ACC112 (cell line): ENCODE data around the gene OBSCN.

Experiments
- H2AFZ ChIP-seq: fragments of 200-600 bp; sonication (generic); one replicate; pipeline ENCODE4 v1.6.0; 2017; ENCODE audit warnings: antibody characterized with exemption, low read length; ENCODE audit not compliant: unreplicated experiment
- H3K27ac ChIP-seq: fragments of 200-600 bp; sonication (generic); 2 replicates; pipeline ENCODE4 v1.5.1; 2014; ENCODE audit warnings: low read depth, mild to moderate bottlenecking, antibody characterized with exemption, low read length, moderate library complexity
- H3K27me3 ChIP-seq: fragments of 200-600 bp; sonication (generic); 2 replicates; pipeline ENCODE4 v1.6.1; 2014; ENCODE audit warnings: mild to moderate bottlenecking, antibody characterized with exemption, low read length, moderate library complexity, mixed read lengths; ENCODE audit not compliant: insufficient read depth
- H3K36me3 ChIP-seq: fragments of 200-600 bp; sonication (generic); 2 replicates; pipeline ENCODE4 v1.6.1; 2016; ENCODE audit warnings: mild to moderate bottlenecking, antibody characterized with exemption, low read length, moderate library complexity, mixed read lengths; ENCODE audit not compliant: insufficient read depth
- H3K4me1 ChIP-seq: fragments of 200-600 bp; sonication (generic); one replicate; pipeline ENCODE4 v1.6.1; 2016; ENCODE audit warnings: low read length, mixed read lengths; ENCODE audit not compliant: insufficient read depth, unreplicated experiment, control insufficient read depth
- H3K4me3 ChIP-seq: fragments of 200-600 bp; sonication (generic); 2 replicates; pipeline ENCODE4 v1.5.1; 2014; ENCODE audit warnings: mild to moderate bottlenecking, low read depth, low read length
- H3K79me2 ChIP-seq: fragments of 200-600 bp; sonication (generic); one replicate; pipeline ENCODE4 v1.6.0; 2016; ENCODE audit warnings: low read length; ENCODE audit not compliant: control insufficient read depth, unreplicated experiment, insufficient read depth

OBSCN gene

DNA sequence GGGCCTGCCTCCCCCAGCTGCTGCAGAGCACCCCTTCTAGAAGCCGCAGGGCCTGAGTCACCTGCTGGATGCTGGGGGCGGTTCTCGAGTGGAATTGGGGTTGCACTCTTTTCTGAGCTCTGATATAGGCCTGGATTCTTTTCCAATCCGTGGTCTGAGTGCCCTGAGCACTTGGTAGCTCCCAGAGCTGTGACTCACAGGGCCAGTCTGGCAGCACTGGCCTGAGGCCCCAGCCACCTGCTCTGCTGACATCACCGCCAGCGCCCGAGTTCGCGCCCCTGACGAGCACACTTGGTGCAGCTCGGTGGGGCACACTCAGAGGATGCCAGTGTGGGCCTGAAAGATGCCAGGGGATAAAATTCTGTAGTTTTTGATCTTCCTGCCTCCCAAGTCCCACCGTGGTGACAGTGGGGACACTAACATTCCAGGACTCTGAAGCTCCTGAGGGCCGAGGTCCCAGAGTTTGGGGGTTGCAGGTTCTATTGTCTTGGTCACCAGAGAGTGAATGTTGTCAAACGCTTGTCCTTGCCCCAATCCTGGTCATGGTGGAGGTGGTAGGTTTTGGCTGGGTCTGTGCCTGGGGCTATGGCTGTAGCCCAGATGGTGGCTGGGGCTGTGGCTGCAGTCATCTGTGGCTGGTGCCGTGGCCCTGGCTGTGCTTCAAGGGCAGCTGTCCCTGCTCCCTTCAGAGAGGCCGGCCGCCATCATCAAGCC is 74.6 kb downstream of the OBSCN start:
- Histone ChIP-seq H3K4me1 (no peaks in the 10 kb centered on the region), H2AFZ (no peak overlapping the region), H3K27me3 (no peaks in the 10 kb centered on the region), H3K79me2 (no peaks in the 10 kb centered on the region), H3K27ac (no peak overlapping the region), H3K36me3 (no peaks in the 10 kb centered on the region), H3K4me3 (no peak overlapping the region)

DNA sequence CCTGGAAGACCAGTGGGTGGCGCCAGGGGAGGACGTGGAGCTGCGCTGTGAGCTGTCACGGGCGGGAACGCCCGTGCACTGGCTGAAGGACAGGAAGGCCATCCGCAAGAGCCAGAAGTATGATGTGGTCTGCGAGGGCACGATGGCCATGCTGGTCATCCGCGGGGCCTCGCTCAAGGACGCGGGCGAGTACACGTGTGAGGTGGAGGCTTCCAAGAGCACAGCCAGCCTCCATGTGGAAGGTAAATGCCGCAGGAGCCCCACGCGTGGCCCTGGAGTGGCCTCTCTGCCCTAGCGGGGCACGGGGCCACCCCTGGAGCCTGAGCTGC is 75.2 kb downstream of the OBSCN start:
- H2AFZ ChIP-seq: no peak overlapping the region
- H3K27me3 ChIP-seq: no peaks in the 10 kb centered on the region
- no peak overlapping the region for H3K27ac ChIP-seq
- H3K4me3 ChIP-seq: no peak overlapping the region
- no peaks in the 10 kb centered on the region for H3K36me3 ChIP-seq
- no peaks in the 10 kb centered on the region for H3K4me1 ChIP-seq
- no peaks in the 10 kb centered on the region for H3K79me2 ChIP-seq

DNA sequence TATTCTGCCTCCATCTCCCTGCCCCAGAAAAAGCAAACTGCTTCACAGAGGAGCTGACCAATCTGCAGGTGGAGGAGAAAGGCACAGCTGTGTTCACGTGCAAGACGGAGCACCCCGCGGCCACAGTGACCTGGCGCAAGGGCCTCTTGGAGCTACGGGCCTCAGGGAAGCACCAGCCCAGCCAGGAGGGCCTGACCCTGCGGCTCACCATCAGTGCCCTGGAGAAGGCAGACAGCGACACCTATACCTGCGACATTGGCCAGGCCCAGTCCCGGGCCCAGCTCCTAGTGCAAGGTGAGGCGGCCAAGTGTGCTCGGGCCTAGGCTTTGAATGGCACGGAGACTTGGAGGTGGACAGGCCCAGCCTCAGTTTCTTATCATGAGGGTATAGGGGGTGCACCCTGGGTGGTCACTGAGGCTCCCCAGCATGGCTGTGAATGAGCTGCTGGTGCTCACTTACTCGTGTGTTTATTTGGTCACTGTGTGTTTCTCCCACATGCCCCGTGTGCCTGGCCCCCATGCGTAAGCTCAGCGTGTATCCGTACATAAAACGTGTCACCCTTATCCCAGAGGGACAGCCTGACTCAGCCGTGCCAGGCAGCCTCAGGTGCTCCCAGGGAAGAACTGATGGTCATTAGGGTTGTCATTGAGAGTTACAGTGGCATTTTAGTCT is 75.8 kb downstream of the OBSCN start:
- H2AFZ ChIP-seq: no peak overlapping the region
- no peaks in the 10 kb centered on the region for H3K79me2 ChIP-seq
- no peaks in the 10 kb centered on the region for H3K27me3 ChIP-seq
- no peak overlapping the region for H3K27ac ChIP-seq
- no peaks in the 10 kb centered on the region for H3K36me3 ChIP-seq
- H3K4me3 ChIP-seq: no peak overlapping the region
- no peaks in the 10 kb centered on the region for H3K4me1 ChIP-seq

DNA sequence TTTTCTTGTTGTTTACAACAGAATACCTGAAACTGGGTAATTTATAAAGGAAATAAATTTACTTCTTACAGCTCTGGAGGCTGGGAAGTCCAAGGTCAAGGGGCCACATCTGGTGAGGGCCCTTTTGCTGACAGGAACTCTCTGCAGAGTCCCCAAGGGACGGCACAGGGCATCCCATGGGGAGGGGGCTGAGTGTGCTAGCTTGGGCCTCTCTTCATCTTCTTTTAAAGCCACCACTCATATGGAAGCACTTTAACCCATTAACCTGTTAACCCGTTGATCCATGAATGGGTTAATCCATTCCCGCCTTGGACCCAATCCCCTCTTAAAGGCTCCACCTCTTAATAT is 76.3 kb downstream of the OBSCN start:
- Histone ChIP-seq H3K79me2 (no peaks in the 10 kb centered on the region), H3K36me3 (no peaks in the 10 kb centered on the region), H3K4me1 (no peaks in the 10 kb centered on the region), H3K27ac (no peak overlapping the region), H3K4me3 (no peak overlapping the region), H3K27me3 (no peaks in the 10 kb centered on the region), H2AFZ (no peak overlapping the region)

DNA sequence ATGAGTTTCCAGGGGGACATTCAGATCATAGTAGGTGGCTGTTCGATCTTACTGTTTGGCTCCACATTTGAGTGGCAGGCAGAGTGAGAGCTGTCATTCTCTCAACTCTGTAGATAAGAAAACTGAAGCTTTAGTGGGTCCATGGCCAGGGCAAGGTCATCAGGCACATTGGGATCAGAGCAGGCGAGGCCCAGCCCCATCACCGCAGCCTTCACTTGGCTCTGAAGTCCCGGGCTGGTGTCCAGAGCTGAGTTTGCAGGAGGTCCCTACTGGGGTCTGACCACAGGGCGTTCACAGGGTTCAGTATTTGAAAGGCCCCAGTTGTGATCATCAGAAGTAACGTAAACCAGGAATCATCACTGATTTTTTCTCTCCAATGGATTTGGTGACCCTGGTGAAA is 76.7 kb downstream of the OBSCN start:
- Histone ChIP-seq H3K4me3 (no peak overlapping the region), H3K79me2 (no peaks in the 10 kb centered on the region), H3K4me1 (no peaks in the 10 kb centered on the region), H3K27ac (no peak overlapping the region), H3K27me3 (no peaks in the 10 kb centered on the region), H2AFZ (no peak overlapping the region), H3K36me3 (no peaks in the 10 kb centered on the region)

GRCh38 chr1:228285661-228286504 is 78.0 kb downstream of the OBSCN start:
- no peaks in the 10 kb centered on the region for H3K27me3 ChIP-seq
- no peak overlapping the region for H2AFZ ChIP-seq
- no peaks in the 10 kb centered on the region for H3K4me1 ChIP-seq
- H3K4me3 ChIP-seq: no peak overlapping the region
- no peaks in the 10 kb centered on the region for H3K79me2 ChIP-seq
- H3K36me3 ChIP-seq: no peaks in the 10 kb centered on the region
- H3K27ac ChIP-seq: no peak overlapping the region

DNA sequence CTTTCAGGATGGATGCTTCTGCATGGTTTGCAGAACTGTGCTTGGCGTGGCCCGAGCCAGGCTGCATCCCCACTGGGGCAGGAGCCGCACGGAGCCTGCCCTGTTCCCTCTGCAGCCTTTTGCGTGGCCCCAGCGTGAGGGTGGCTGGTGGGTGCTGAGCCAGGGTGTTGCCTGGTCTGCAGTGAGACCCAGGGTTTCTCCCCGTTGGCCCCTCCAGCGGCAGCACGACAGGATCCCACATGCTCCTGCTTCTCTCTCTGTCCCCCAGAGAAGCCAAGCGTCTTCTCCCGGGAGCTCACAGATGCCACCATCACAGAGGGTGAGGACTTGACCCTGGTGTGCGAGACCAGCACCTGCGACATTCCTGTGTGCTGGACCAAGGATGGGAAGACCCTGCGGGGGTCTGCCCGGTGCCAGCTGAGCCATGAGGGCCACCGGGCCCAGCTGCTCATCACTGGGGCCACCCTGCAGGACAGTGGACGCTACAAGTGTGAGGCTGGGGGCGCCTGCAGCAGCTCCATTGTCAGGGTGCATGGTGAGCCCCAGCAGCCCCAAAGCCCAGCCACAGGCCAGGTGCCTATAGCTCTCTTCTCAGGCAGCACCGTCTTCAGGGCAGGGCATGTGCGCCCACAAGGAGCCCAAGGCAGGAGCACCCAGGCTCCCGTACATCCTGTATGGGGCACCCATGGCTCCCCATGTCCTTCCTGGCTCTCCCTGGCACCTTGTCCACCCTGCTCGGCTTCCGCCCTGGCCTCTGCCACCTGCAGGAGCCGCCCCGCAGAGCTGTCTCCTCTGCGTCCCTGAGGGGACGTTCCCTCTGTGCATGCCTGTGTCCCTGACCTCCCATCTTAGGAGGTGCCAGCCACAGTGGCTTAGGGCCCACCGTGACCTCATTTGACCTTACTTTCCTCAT is 78.9 kb downstream of the OBSCN start:
- no peak overlapping the region for H3K4me3 ChIP-seq
- H3K36me3 ChIP-seq: no peaks in the 10 kb centered on the region
- no peaks in the 10 kb centered on the region for H3K79me2 ChIP-seq
- H3K4me1 ChIP-seq: no peaks in the 10 kb centered on the region
- no peaks in the 10 kb centered on the region for H3K27me3 ChIP-seq
- no peak overlapping the region for H3K27ac ChIP-seq
- H2AFZ ChIP-seq: no peak overlapping the region

GRCh38 chr1:228287541-228288425 is 79.9 kb downstream of the OBSCN start:
- Histone ChIP-seq H3K36me3 (no peaks in the 10 kb centered on the region), H3K27me3 (no peaks in the 10 kb centered on the region)

GRCh38 chr1:228288536-228289238 is 80.8 kb downstream of the OBSCN start:
- Histone ChIP-seq H3K4me3 (no peak overlapping the region), H3K27me3 (no peaks in the 10 kb centered on the region), H2AFZ (no peak overlapping the region), H3K36me3 (no peaks in the 10 kb centered on the region), H3K27ac (no peak overlapping the region), H3K79me2 (no peaks in the 10 kb centered on the region), H3K4me1 (no peaks in the 10 kb centered on the region)

More at GRCh38 chr1:228287541-228288425, 79.9 kb downstream of the OBSCN start:
- Histone ChIP-seq H3K4me1 (no peaks in the 10 kb centered on the region), H2AFZ (no peak overlapping the region), H3K79me2 (no peaks in the 10 kb centered on the region), H3K4me3 (no peak overlapping the region), H3K27ac (no peak overlapping the region)
